ENCODE results near the gene BTF3L4.

BTF3L4 gene

GRCh38 chr1:52055866-52056162, 281 bp upstream of the BTF3L4 start:
- H3K27ac ChIP-seq (ENCODE audit: low read depth, low read length): peak overlapping the region; percentile 88

GRCh38 chr1:52056937-52057231, 789 bp downstream of the BTF3L4 start:
- no CpG with 5 or more reads among the region's 4 CpGs for WGBS (ENCODE audit: extremely low coverage, insufficient coverage, insufficient read length)
- Histone ChIP-seq H3K4me2 (ENCODE audit: low read length) (peak overlapping the region; percentile 64), H4K12ac (ENCODE audit: low read depth, low read length) (no peak overlapping the region), H3K4me3 (ENCODE audit: low read depth, low read length) (peak overlapping the region; percentile 96), H3K79me2 (ENCODE audit: control insufficient read depth, insufficient read depth, low read length, poor library complexity) (peaks cover 10% of the 10 kb centered on the region), H2AFZ (ENCODE audit: insufficient read depth, low read length, poor library complexity) (no peak overlapping the region), H3K23ac (ENCODE audit: low read length) (no peak overlapping the region), H2AK5ac (ENCODE audit: low read length) (no peak overlapping the region), H3K9ac (ENCODE audit: low read length) (no peak overlapping the region), H2BK5ac (ENCODE audit: low read depth, low read length, poor library complexity) (no peak overlapping the region), H3K18ac (ENCODE audit: low read length) (peak overlapping the region; percentile 91), H3K27ac (ENCODE audit: low read depth, low read length) (no peak overlapping the region), H3K4ac (ENCODE audit: low read depth, low read length) (peak overlapping the region; percentile 64), H2BK12ac (ENCODE audit: low read length) (no peak overlapping the region), H3K27me3 (ENCODE audit: insufficient read depth, low read length) (no peaks in the 10 kb centered on the region), H4K91ac (ENCODE audit: low read depth, low read length) (peak overlapping the region; percentile 70), H3K9me3 (ENCODE audit: insufficient read depth, low read depth, low read length) (no peaks in the 10 kb centered on the region), H3K14ac (ENCODE audit: low read length) (peak overlapping the region; percentile 54), H3K79me1 (ENCODE audit: low read length) (peaks cover 12% of the 10 kb centered on the region), H4K8ac (ENCODE audit: low read depth, low read length) (peak overlapping the region; percentile 59), H3K4me1 (ENCODE audit: control insufficient read depth in 1 of 2, insufficient read depth in 2 of 2, low read length in 2 of 2) (no peaks in the 10 kb centered on the region), H2BK120ac (ENCODE audit: insufficient read depth, low read length, poor library complexity) (no peak overlapping the region), H3K36me3 (ENCODE audit: control insufficient read depth in 1 of 2, insufficient read depth in 2 of 2, low read length in 2 of 2) (peaks cover 4 to 12% of the 10 kb centered on the region in 2 experiments)
- DNase-seq: no peak

More at GRCh38 chr1:52055866-52056162, 281 bp upstream of the BTF3L4 start:
- H4K12ac ChIP-seq (ENCODE audit: low read depth, low read length): no peak overlapping the region
- H3K4me2 ChIP-seq (ENCODE audit: low read length): peak overlapping the region; percentile 95
- H3K14ac ChIP-seq (ENCODE audit: low read length): no peak overlapping the region
- no peak overlapping the region for H4K8ac ChIP-seq (ENCODE audit: low read depth, low read length)
- H3K9ac ChIP-seq (ENCODE audit: low read length): no peak overlapping the region
- H3K4me1 ChIP-seq (ENCODE audit: control insufficient read depth in 1 of 2, insufficient read depth in 2 of 2, low read length in 2 of 2): no peaks in the 10 kb centered on the region
- peak overlapping the region; percentile 96 for H3K4me3 ChIP-seq (ENCODE audit: low read depth, low read length)
- H3K9me3 ChIP-seq (ENCODE audit: insufficient read depth, low read depth, low read length): no peaks in the 10 kb centered on the region
- no peak overlapping the region for H2BK5ac ChIP-seq (ENCODE audit: low read depth, low read length, poor library complexity)
- H3K79me1 ChIP-seq (ENCODE audit: low read length): peaks cover 12% of the 10 kb centered on the region
- no peak overlapping the region for H2AK5ac ChIP-seq (ENCODE audit: low read length)
- H2BK120ac ChIP-seq (ENCODE audit: insufficient read depth, low read length, poor library complexity): no peak overlapping the region
- no peak overlapping the region for H3K23ac ChIP-seq (ENCODE audit: low read length)
- DNase-seq: no peak
- no peaks in the 10 kb centered on the region for H3K27me3 ChIP-seq (ENCODE audit: insufficient read depth, low read length)
- no peak overlapping the region for H2AFZ ChIP-seq (ENCODE audit: insufficient read depth, low read length, poor library complexity)
- H2BK12ac ChIP-seq (ENCODE audit: low read length): no peak overlapping the region
- no peak overlapping the region for H3K4ac ChIP-seq (ENCODE audit: low read depth, low read length)
- H4K91ac ChIP-seq (ENCODE audit: low read depth, low read length): no peak overlapping the region
- H3K18ac ChIP-seq (ENCODE audit: low read length): no peak overlapping the region
- WGBS (ENCODE audit: extremely low coverage, insufficient coverage, insufficient read length): no CpG with 5 or more reads among the region's 12 CpGs
- peaks cover 0 to 8% of the 10 kb centered on the region in 2 experiments for H3K36me3 ChIP-seq (ENCODE audit: control insufficient read depth in 1 of 2, insufficient read depth in 2 of 2, low read length in 2 of 2)
- H3K79me2 ChIP-seq (ENCODE audit: control insufficient read depth, insufficient read depth, low read length, poor library complexity): peaks cover 10% of the 10 kb centered on the region

GRCh38 chr1:52057255-52057654, 1.2 kb downstream of the BTF3L4 start:
- Histone ChIP-seq H4K8ac (ENCODE audit: low read depth, low read length) (no peak overlapping the region), H3K4ac (ENCODE audit: low read depth, low read length) (peak overlapping the region; percentile 90)

GRCh38 chr1:52057876-52058415, 1.9 kb downstream of the BTF3L4 start:
- Histone ChIP-seq H3K4me3 (ENCODE audit: low read depth, low read length) (no peak overlapping the region), H3K9me3 (ENCODE audit: insufficient read depth, low read depth, low read length) (no peaks in the 10 kb centered on the region), H3K4me1 (ENCODE audit: control insufficient read depth in 1 of 2, insufficient read depth in 2 of 2, low read length in 2 of 2) (no peaks in the 10 kb centered on the region), H3K27me3 (ENCODE audit: insufficient read depth, low read length) (no peaks in the 10 kb centered on the region), H3K79me2 (ENCODE audit: control insufficient read depth, insufficient read depth, low read length, poor library complexity) (peaks cover 10% of the 10 kb centered on the region), H2BK12ac (ENCODE audit: low read length) (no peak overlapping the region), H3K4ac (ENCODE audit: low read depth, low read length) (no peak overlapping the region), H2BK120ac (ENCODE audit: insufficient read depth, low read length, poor library complexity) (no peak overlapping the region), H3K4me2 (ENCODE audit: low read length) (no peak overlapping the region), H3K27ac (ENCODE audit: low read depth, low read length) (no peak overlapping the region), H4K12ac (ENCODE audit: low read depth, low read length) (no peak overlapping the region), H3K18ac (ENCODE audit: low read length) (no peak overlapping the region), H4K8ac (ENCODE audit: low read depth, low read length) (no peak overlapping the region), H4K91ac (ENCODE audit: low read depth, low read length) (no peak overlapping the region), H3K9ac (ENCODE audit: low read length) (no peak overlapping the region), H2BK5ac (ENCODE audit: low read depth, low read length, poor library complexity) (no peak overlapping the region), H3K14ac (ENCODE audit: low read length) (no peak overlapping the region), H3K36me3 (ENCODE audit: control insufficient read depth in 1 of 2, insufficient read depth in 2 of 2, low read length in 2 of 2) (peaks cover 9 to 14% of the 10 kb centered on the region in 2 experiments), H3K79me1 (ENCODE audit: low read length) (peaks cover 12% of the 10 kb centered on the region), H2AFZ (ENCODE audit: insufficient read depth, low read length, poor library complexity) (no peak overlapping the region), H3K23ac (ENCODE audit: low read length) (no peak overlapping the region), H2AK5ac (ENCODE audit: low read length) (no peak overlapping the region)
- no CpG with 5 or more reads among the region's 1 CpG for WGBS (ENCODE audit: extremely low coverage, insufficient coverage, insufficient read length)
- no peak for DNase-seq

More at GRCh38 chr1:52057255-52057654, 1.2 kb downstream of the BTF3L4 start:
- H3K4me2 ChIP-seq (ENCODE audit: low read length): peak overlapping the region; percentile 64
- H4K91ac ChIP-seq (ENCODE audit: low read depth, low read length): no peak overlapping the region
- H3K23ac ChIP-seq (ENCODE audit: low read length): no peak overlapping the region
- H2BK12ac ChIP-seq (ENCODE audit: low read length): no peak overlapping the region
- WGBS (ENCODE audit: extremely low coverage, insufficient coverage, insufficient read length): no CpG with 5 or more reads among the region's 1 CpG
- no peak overlapping the region for H2BK120ac ChIP-seq (ENCODE audit: insufficient read depth, low read length, poor library complexity)
- H3K27me3 ChIP-seq (ENCODE audit: insufficient read depth, low read length): no peaks in the 10 kb centered on the region
- peaks cover 5 to 11% of the 10 kb centered on the region in 2 experiments for H3K36me3 ChIP-seq (ENCODE audit: control insufficient read depth in 1 of 2, insufficient read depth in 2 of 2, low read length in 2 of 2)
- no peaks in the 10 kb centered on the region for H3K4me1 ChIP-seq (ENCODE audit: control insufficient read depth in 1 of 2, insufficient read depth in 2 of 2, low read length in 2 of 2)
- H3K9ac ChIP-seq (ENCODE audit: low read length): no peak overlapping the region
- peaks cover 12% of the 10 kb centered on the region for H3K79me1 ChIP-seq (ENCODE audit: low read length)
- H3K14ac ChIP-seq (ENCODE audit: low read length): no peak overlapping the region
- H3K79me2 ChIP-seq (ENCODE audit: control insufficient read depth, insufficient read depth, low read length, poor library complexity): peaks cover 10% of the 10 kb centered on the region
- no peak overlapping the region for H2AFZ ChIP-seq (ENCODE audit: insufficient read depth, low read length, poor library complexity)
- no peak overlapping the region for H3K27ac ChIP-seq (ENCODE audit: low read depth, low read length)
- H4K12ac ChIP-seq (ENCODE audit: low read depth, low read length): no peak overlapping the region
- H3K18ac ChIP-seq (ENCODE audit: low read length): no peak overlapping the region
- H3K9me3 ChIP-seq (ENCODE audit: insufficient read depth, low read depth, low read length): no peaks in the 10 kb centered on the region
- H2AK5ac ChIP-seq (ENCODE audit: low read length): no peak overlapping the region
- no peak for DNase-seq
- no peak overlapping the region for H2BK5ac ChIP-seq (ENCODE audit: low read depth, low read length, poor library complexity)
- H3K4me3 ChIP-seq (ENCODE audit: low read depth, low read length): no peak overlapping the region

Data from trophoblast cell (in vitro differentiated cells and primary cell).